ENCODE data around the gene RHNO1.

DNA sequence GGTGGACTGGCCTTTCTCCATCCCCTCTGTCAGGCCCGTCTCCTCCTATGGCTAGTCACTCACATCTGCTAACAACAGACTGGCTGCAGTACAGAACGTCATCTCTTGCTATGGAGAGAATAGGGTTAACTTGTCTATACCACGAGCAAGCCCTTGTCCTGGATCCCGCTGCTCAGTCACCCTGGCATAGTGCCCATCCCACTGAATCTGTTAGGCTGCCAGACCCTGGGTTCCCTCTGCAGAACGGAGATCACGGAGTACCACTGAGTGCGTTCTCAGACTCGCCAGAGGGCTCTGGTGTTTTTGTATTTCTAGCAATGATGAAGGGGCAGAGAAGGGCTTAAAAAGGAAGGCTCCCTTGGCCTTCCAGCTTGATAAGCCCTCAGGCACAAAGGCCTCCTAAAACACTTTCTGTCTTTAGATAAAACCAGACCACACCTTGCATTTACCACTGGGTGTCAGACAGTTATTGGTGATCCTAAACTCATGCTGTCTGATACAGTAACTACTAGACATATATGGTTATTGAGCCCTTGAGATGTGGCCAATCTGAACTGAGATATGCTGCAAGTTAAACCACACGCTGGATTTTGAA, 35.9 kb upstream of the RHNO1 start:
- TF ChIP-seq MXI1 (IDR thresholded peaks at IDR 0.05; ENCODE audit: borderline replicate concordance, low read depth, low read length) (no peak), POLR2A (IDR thresholded peaks at IDR 0.05; ENCODE audit: low read depth, low read length) (no peak), RCOR1 (IDR thresholded peaks at IDR 0.05; ENCODE audit: insufficient replicate concordance, low read length) (no peak), MAFK (IDR thresholded peaks at IDR 0.05; ENCODE audit: low read depth, low read length) (no peak)
- TF ChIP-seq, protein P1, sequence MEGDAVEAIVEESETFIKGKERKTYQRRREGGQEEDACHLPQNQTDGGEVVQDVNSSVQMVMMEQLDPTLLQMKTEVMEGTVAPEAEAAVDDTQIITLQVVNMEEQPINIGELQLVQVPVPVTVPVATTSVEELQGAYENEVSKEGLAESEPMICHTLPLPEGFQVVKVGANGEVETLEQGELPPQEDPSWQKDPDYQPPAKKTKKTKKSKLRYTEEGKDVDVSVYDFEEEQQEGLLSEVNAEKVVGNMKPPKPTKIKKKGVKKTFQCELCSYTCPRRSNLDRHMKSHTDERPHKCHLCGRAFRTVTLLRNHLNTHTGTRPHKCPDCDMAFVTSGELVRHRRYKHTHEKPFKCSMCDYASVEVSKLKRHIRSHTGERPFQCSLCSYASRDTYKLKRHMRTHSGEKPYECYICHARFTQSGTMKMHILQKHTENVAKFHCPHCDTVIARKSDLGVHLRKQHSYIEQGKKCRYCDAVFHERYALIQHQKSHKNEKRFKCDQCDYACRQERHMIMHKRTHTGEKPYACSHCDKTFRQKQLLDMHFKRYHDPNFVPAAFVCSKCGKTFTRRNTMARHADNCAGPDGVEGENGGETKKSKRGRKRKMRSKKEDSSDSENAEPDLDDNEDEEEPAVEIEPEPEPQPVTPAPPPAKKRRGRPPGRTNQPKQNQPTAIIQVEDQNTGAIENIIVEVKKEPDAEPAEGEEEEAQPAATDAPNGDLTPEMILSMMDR (conservative IDR thresholded peaks at IDR 0.05; ENCODE audit: low read depth, low read length), result no peak

Data from IMR-90 (cell line).